Measurements from ENCODE around the gene B3GNT8.
"Not testable (repeated sequence)": the region's sequence is repeated elsewhere in the genome, so short reads cannot be mapped to it uniquely, and the experiment has no call there.

The B3GNT8 gene

GRCh38 chr19:41435936-41436673 is 8.9 kb upstream of the B3GNT8 start:
- Histone ChIP-seq H3K9ac (ENCODE audit: low read depth, low read length) (no peak overlapping the region), H3K4me1 (ENCODE audit: control insufficient read depth, insufficient read depth, low read length) (no peaks in the 10 kb centered on the region), H3K36me3 (ENCODE audit: control insufficient read depth, insufficient read depth, low read length) (peaks cover 40% of the 10 kb centered on the region), H3K9me3 (ENCODE audit: control insufficient read depth, insufficient read depth, low read length) (no peaks in the 10 kb centered on the region), H3K27ac (ENCODE audit: low read depth, low read length) (no peak overlapping the region), H3K27me3 (ENCODE audit: control insufficient read depth, insufficient read depth, low read length) (no peaks in the 10 kb centered on the region), H3K4me3 (ENCODE audit: low read depth, low read length) (no peak overlapping the region)

GRCh38 chr19:41435376-41435775 is 8.2 kb upstream of the B3GNT8 start:
- not testable (repeated sequence) for H3K27me3 ChIP-seq (ENCODE audit: control insufficient read depth, insufficient read depth, low read length); H3K9me3 ChIP-seq (ENCODE audit: control insufficient read depth, insufficient read depth, low read length); H3K4me3 ChIP-seq (ENCODE audit: low read depth, low read length); H3K9ac ChIP-seq (ENCODE audit: low read depth, low read length); H3K4me1 ChIP-seq (ENCODE audit: control insufficient read depth, insufficient read depth, low read length); H3K27ac ChIP-seq (ENCODE audit: low read depth, low read length)
- peaks cover 43% of the 10 kb centered on the region for H3K36me3 ChIP-seq (ENCODE audit: control insufficient read depth, insufficient read depth, low read length)

- Histone ChIP-seq H3K4me1 (ENCODE audit: control insufficient read depth, insufficient read depth, low read length) (no peaks in the 10 kb centered on the region), H3K27me3 (ENCODE audit: control insufficient read depth, insufficient read depth, low read length) (no peaks in the 10 kb centered on the region), H3K36me3 (ENCODE audit: control insufficient read depth, insufficient read depth, low read length) (peaks cover 43% of the 10 kb centered on the region), H3K4me3 (ENCODE audit: low read depth, low read length) (no peak overlapping the region), H3K27ac (ENCODE audit: low read depth, low read length) (no peak overlapping the region), H3K9me3 (ENCODE audit: control insufficient read depth, insufficient read depth, low read length) (no peaks in the 10 kb centered on the region), H3K9ac (ENCODE audit: low read depth, low read length) (no peak overlapping the region)
These were observed 7.3 kb upstream of the B3GNT8 start for GRCh38 chr19:41434450-41434849.

- Histone ChIP-seq H3K9ac (ENCODE audit: low read depth, low read length) (no peak overlapping the region), H3K36me3 (ENCODE audit: control insufficient read depth, insufficient read depth, low read length) (peaks cover 43% of the 10 kb centered on the region), H3K4me1 (ENCODE audit: control insufficient read depth, insufficient read depth, low read length) (peaks cover 6% of the 10 kb centered on the region; the same call in 1 of the 2 replicates), H3K9me3 (ENCODE audit: control insufficient read depth, insufficient read depth, low read length) (no peaks in the 10 kb centered on the region), H3K4me3 (ENCODE audit: low read depth, low read length) (no peak overlapping the region), H3K27ac (ENCODE audit: low read depth, low read length) (no peak overlapping the region), H3K27me3 (ENCODE audit: control insufficient read depth, insufficient read depth, low read length) (no peaks in the 10 kb centered on the region)
These were observed 6.0 kb upstream of the B3GNT8 start for GRCh38 chr19:41433171-41433570.

GRCh38 chr19:41431426-41432386 is 4.5 kb upstream of the B3GNT8 start:
- H3K9ac ChIP-seq (ENCODE audit: low read depth, low read length) = no peak overlapping the region
- no peak overlapping the region for H3K27ac ChIP-seq (ENCODE audit: low read depth, low read length)
- H3K9me3 ChIP-seq (ENCODE audit: control insufficient read depth, insufficient read depth, low read length) = no peaks in the 10 kb centered on the region
- no peaks in the 10 kb centered on the region for H3K27me3 ChIP-seq (ENCODE audit: control insufficient read depth, insufficient read depth, low read length)
- peaks cover 10% of the 10 kb centered on the region; the same call in 1 of the 2 replicates for H3K4me1 ChIP-seq (ENCODE audit: control insufficient read depth, insufficient read depth, low read length)
- peaks cover 34% of the 10 kb centered on the region for H3K36me3 ChIP-seq (ENCODE audit: control insufficient read depth, insufficient read depth, low read length)
- no peak overlapping the region for H3K4me3 ChIP-seq (ENCODE audit: low read depth, low read length)

GRCh38 chr19:41430922-41431321 is 3.7 kb upstream of the B3GNT8 start:
- Histone ChIP-seq H3K9ac (ENCODE audit: low read depth, low read length) (no peak overlapping the region), H3K4me3 (ENCODE audit: low read depth, low read length) (no peak overlapping the region), H3K27ac (ENCODE audit: low read depth, low read length) (no peak overlapping the region), H3K9me3 (ENCODE audit: control insufficient read depth, insufficient read depth, low read length) (no peaks in the 10 kb centered on the region), H3K4me1 (ENCODE audit: control insufficient read depth, insufficient read depth, low read length) (peaks cover 11% of the 10 kb centered on the region; the same call in 1 of the 2 replicates), H3K27me3 (ENCODE audit: control insufficient read depth, insufficient read depth, low read length) (no peaks in the 10 kb centered on the region), H3K36me3 (ENCODE audit: control insufficient read depth, insufficient read depth, low read length) (peaks cover 33% of the 10 kb centered on the region)

- no peak overlapping the region for H3K9ac ChIP-seq (ENCODE audit: low read depth, low read length)
- no peaks in the 10 kb centered on the region for H3K9me3 ChIP-seq (ENCODE audit: control insufficient read depth, insufficient read depth, low read length)
- H3K36me3 ChIP-seq (ENCODE audit: control insufficient read depth, insufficient read depth, low read length) = peaks cover 42% of the 10 kb centered on the region
- no peaks in the 10 kb centered on the region for H3K27me3 ChIP-seq (ENCODE audit: control insufficient read depth, insufficient read depth, low read length)
- peaks cover 11% of the 10 kb centered on the region; the same call in 1 of the 2 replicates for H3K4me1 ChIP-seq (ENCODE audit: control insufficient read depth, insufficient read depth, low read length)
- H3K4me3 ChIP-seq (ENCODE audit: low read depth, low read length) = peak overlapping the region; percentile 57
- no peak overlapping the region for H3K27ac ChIP-seq (ENCODE audit: low read depth, low read length)
These were observed 1.3 kb upstream of the B3GNT8 start for GRCh38 chr19:41428481-41428859.

GRCh38 chr19:41427647-41428480 is 690 bp upstream of the B3GNT8 start:
- Histone ChIP-seq H3K27me3 (ENCODE audit: control insufficient read depth, insufficient read depth, low read length) (no peaks in the 10 kb centered on the region), H3K4me1 (ENCODE audit: control insufficient read depth, insufficient read depth, low read length) (peaks cover 11% of the 10 kb centered on the region; the same call in 1 of the 2 replicates), H3K9ac (ENCODE audit: low read depth, low read length) (no peak overlapping the region), H3K27ac (ENCODE audit: low read depth, low read length) (peak overlapping the region; percentile 47), H3K4me3 (ENCODE audit: low read depth, low read length) (peak overlapping the region; percentile 57), H3K9me3 (ENCODE audit: control insufficient read depth, insufficient read depth, low read length) (no peaks in the 10 kb centered on the region), H3K36me3 (ENCODE audit: control insufficient read depth, insufficient read depth, low read length) (peaks cover 40% of the 10 kb centered on the region)

GRCh38 chr19:41426116-41426841 is 895 bp downstream of the B3GNT8 start:
- Histone ChIP-seq H3K27me3 (ENCODE audit: control insufficient read depth, insufficient read depth, low read length) (no peaks in the 10 kb centered on the region), H3K36me3 (ENCODE audit: control insufficient read depth, insufficient read depth, low read length) (peaks cover 32% of the 10 kb centered on the region), H3K4me1 (ENCODE audit: control insufficient read depth, insufficient read depth, low read length) (peaks cover 11% of the 10 kb centered on the region; the same call in 1 of the 2 replicates), H3K27ac (ENCODE audit: low read depth, low read length) (peak overlapping the region; percentile 52), H3K9me3 (ENCODE audit: control insufficient read depth, insufficient read depth, low read length) (no peaks in the 10 kb centered on the region), H3K4me3 (ENCODE audit: low read depth, low read length) (peak overlapping the region; percentile 65; the same call in 1 of the 2 replicates), H3K9ac (ENCODE audit: low read depth, low read length) (no peak overlapping the region)
